ENCODE measurements around the gene OR56A3. TPM values are rescaled to one million over a fixed set of nuclear protein-coding genes. Genes with fewer than 3 reads are reported as not detected.

OR56A3 gene
- total RNA-seq, 3 donors from 2014 or later (not counting 1 experiment from before 2014, with no cell fraction given) = not detected

- no peaks in the 10 kb centered on the region for H3K4me1 ChIP-seq (ENCODE audit: control insufficient read depth, insufficient read depth, low read length)
- Mint-ChIP-seq H3K27ac (no peak overlapping the region), H3K4me3 (no peak overlapping the region), H3K4me1 (no peaks in the 10 kb centered on the region), H3K9me3 (peaks cover 10 to 16% of the 10 kb centered on the region in 2 donors), H3K36me3 (peaks cover 13% of the 10 kb centered on the region), H3K27me3 (ENCODE audit: low read depth in 2 of 2) (peaks cover 0 to 3% of the 10 kb centered on the region in 2 donors)
- no peak overlapping the region for H3K4me3 ChIP-seq (ENCODE audit: low read length)
- DNase-seq (no peak), ATAC-seq (no peak)
- TF ChIP-seq CTCF (IDR thresholded peaks at IDR 0.05) = no peak
- intact Hi-C loops (cut with micrococcal nuclease) = no loop called here
- no peaks in the 10 kb centered on the region for H3K27me3 ChIP-seq (ENCODE audit: control insufficient read depth, insufficient read depth, low read length)
- H3K9me3 ChIP-seq (ENCODE audit: control insufficient read depth, insufficient read depth, low read length) = no peaks in the 10 kb centered on the region
- H3K36me3 ChIP-seq (ENCODE audit: control insufficient read depth, insufficient read depth, low read length) = no peaks in the 10 kb centered on the region
- 94% methylated on average over 15 of the region's 15 CpGs for WGBS (ENCODE audit: insufficient coverage)
- H3K27ac ChIP-seq (ENCODE audit: low read length) = no peak overlapping the region
These were observed 13.2 kb upstream of the OR56A3 start for GRCh38 chr11:5928811-5929210.

DNA sequence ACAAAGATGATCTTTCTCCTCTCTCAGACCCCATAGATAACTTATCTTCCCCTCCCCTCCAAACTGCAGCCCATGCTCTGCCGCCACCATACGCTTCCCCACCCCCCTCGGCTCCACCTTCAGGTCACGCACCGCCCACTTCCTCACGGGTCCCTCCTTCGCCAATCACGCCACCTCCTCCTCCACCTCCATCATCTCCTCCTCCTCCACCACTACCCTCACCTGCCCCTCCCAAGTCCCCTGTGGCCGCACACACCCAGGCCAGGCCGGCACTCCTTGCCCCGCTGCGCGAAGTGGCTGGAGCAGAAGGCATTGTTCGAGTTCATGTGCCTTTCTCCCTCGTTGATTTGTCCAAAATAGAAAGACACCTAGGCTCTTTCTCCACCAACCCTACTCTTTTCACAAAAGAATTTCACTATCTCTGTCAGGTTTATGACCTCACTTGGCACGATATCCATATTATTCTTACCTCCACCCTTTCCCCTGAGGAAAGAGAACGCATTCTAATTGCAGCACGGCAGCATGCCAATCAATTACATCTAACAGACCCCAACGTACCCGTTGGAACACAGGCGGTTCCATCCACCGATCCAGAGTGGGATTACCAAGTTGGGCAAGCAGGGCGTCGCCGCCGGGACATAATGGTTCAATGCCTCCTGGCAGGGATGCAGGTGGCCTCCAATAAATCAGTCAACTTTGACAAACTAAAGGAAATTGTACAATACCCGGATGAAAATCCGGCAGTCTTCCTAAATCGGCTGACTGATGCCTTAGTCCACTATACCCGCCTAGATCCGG, 12.3 kb upstream of the OR56A3 start:
- no peak for TF ChIP-seq CTCF (IDR thresholded peaks at IDR 0.05)
- Mint-ChIP-seq H3K27ac (no peak overlapping the region), H3K36me3 (peaks cover 6% of the 10 kb centered on the region), H3K27me3 (ENCODE audit: low read depth in 2 of 2) (peaks cover 0 to 3% of the 10 kb centered on the region in 2 donors), H3K4me1 (no peaks in the 10 kb centered on the region), H3K4me3 (no peak overlapping the region), H3K9me3 (peaks cover 10 to 16% of the 10 kb centered on the region in 2 donors)
- H3K36me3 ChIP-seq (ENCODE audit: control insufficient read depth, insufficient read depth, low read length) = no peaks in the 10 kb centered on the region
- intact Hi-C loops (cut with micrococcal nuclease) = no loop called here
- H3K27me3 ChIP-seq (ENCODE audit: control insufficient read depth, insufficient read depth, low read length) = no peaks in the 10 kb centered on the region
- H3K4me3 ChIP-seq (ENCODE audit: low read length) = no peak overlapping the region
- 91% methylated on average over 31 of the region's 31 CpGs for WGBS (ENCODE audit: insufficient coverage)
- H3K9me3 ChIP-seq (ENCODE audit: control insufficient read depth, insufficient read depth, low read length) = no peaks in the 10 kb centered on the region
- no peak overlapping the region for H3K27ac ChIP-seq (ENCODE audit: low read length)
- DNase-seq (no peak), ATAC-seq (no peak)
- no peaks in the 10 kb centered on the region for H3K4me1 ChIP-seq (ENCODE audit: control insufficient read depth, insufficient read depth, low read length)

DNA sequence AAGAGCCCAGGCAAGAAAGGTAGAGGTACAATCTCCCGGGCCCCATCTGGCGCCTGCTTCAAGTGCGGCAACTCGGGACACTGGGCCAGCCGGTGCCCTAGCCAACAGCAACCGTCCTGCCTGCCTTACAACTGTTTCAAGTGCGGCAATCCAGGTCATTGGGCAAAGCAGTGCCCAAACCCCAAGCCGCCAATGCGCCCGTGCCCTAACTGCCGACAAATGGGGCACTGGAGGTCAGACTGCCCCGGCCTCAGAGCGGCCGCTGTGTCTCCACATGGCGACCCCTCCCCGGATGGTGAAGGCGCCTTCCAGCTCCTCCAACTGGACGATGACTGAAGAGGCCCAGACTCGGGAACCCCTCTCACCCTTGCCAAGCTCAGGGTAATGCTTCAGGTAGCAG, 11.4 kb upstream of the OR56A3 start:
- H3K27me3 ChIP-seq (ENCODE audit: control insufficient read depth, insufficient read depth, low read length) = no peaks in the 10 kb centered on the region
- intact Hi-C loops (cut with micrococcal nuclease) = no loop called here
- peaks cover 0 to 3% of the 10 kb centered on the region in 2 donors for H3K27me3 Mint-ChIP-seq (ENCODE audit: low read depth in 2 of 2)
- H3K9me3 Mint-ChIP-seq = peaks cover 10 to 16% of the 10 kb centered on the region in 2 donors
- no peak overlapping the region for H3K27ac ChIP-seq (ENCODE audit: low read length)
- H3K4me1 Mint-ChIP-seq = no peaks in the 10 kb centered on the region
- no peak for TF ChIP-seq CTCF (IDR thresholded peaks at IDR 0.05)
- H3K4me1 ChIP-seq (ENCODE audit: control insufficient read depth, insufficient read depth, low read length) = no peaks in the 10 kb centered on the region
- H3K36me3 ChIP-seq (ENCODE audit: control insufficient read depth, insufficient read depth, low read length) = no peaks in the 10 kb centered on the region
- no peak overlapping the region for H3K4me3 ChIP-seq (ENCODE audit: low read length)
- H3K9me3 ChIP-seq (ENCODE audit: control insufficient read depth, insufficient read depth, low read length) = no peaks in the 10 kb centered on the region
- WGBS (ENCODE audit: insufficient coverage) = 90% methylated on average over 19 of the region's 19 CpGs
- no peak overlapping the region for H3K4me3 Mint-ChIP-seq
- DNase-seq = no peak
- ATAC-seq = no peak
- H3K36me3 Mint-ChIP-seq = no peaks in the 10 kb centered on the region
- no peak overlapping the region for H3K27ac Mint-ChIP-seq

DNA sequence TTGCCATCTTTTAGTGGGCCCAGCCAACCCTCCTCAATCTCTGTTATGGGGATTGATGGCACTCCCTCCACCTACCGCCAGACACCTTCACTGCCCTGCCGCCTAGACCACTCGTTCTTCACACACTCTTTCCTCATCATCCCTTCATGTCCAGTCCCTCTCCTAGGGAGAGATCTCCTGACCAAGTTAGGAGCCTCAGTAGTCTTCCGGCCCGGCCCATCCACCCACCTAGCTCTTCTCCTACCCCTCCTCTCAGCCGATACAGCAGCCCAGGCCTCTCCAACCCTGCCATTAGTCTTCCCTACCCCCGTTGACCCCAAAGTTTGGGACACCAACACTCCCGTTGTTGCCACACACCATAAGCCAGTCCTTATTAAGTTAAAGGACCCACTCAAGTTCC, 11.0 kb upstream of the OR56A3 start:
- Histone ChIP-seq H3K27ac (ENCODE audit: low read length) (no peak overlapping the region), H3K9me3 (ENCODE audit: control insufficient read depth, insufficient read depth, low read length) (no peaks in the 10 kb centered on the region), H3K36me3 (ENCODE audit: control insufficient read depth, insufficient read depth, low read length) (no peaks in the 10 kb centered on the region), H3K27me3 (ENCODE audit: control insufficient read depth, insufficient read depth, low read length) (no peaks in the 10 kb centered on the region), H3K4me1 (ENCODE audit: control insufficient read depth, insufficient read depth, low read length) (no peaks in the 10 kb centered on the region), H3K4me3 (ENCODE audit: low read length) (no peak overlapping the region)
- Mint-ChIP-seq H3K4me1 (no peaks in the 10 kb centered on the region), H3K27ac (no peak overlapping the region), H3K9me3 (peaks cover 10 to 16% of the 10 kb centered on the region in 2 donors), H3K36me3 (no peaks in the 10 kb centered on the region), H3K27me3 (ENCODE audit: low read depth in 2 of 2) (peaks cover 0 to 3% of the 10 kb centered on the region in 2 donors), H3K4me3 (no peak overlapping the region)
- ATAC-seq = no peak
- intact Hi-C loops (cut with micrococcal nuclease) = no loop called here
- TF ChIP-seq CTCF (IDR thresholded peaks at IDR 0.05) = no peak
- DNase-seq = no peak
- WGBS (ENCODE audit: insufficient coverage) = 94% methylated on average over 8 of the region's 8 CpGs

All from natural killer cell (primary cell).